ENCODE results near the gene OPA3.

DNA sequence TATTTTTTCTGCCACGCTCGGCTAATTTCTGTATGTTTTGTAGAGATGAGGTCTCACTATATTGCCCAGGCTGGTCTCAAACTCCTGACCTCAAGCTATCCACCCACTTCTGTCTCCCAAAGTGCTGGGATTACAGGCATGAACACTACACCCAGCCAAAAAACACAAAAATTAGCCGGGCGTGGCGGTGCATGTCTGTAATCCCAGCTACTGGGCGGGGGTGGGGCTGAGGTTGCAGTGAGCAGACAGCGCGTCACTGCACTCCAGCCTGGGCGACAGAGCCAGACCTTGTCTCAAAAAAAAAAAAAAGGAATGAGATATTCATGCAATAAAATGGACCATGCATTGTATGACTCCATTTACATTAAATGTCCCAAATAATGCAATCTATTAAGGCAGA is 45.1 kb downstream of the OPA3 start:
- TF ChIP-seq CTCF (IDR thresholded peaks at IDR 0.05) (no peak), POLR2A (IDR thresholded peaks at IDR 0.05) (no peak), POLR2AphosphoS5 (IDR thresholded peaks at IDR 0.05) (no peak)
